GM19438 (cell line): ENCODE results near the gene RAD51B.
A peak's percentile ranks its signal among the peaks of the same experiment; 100 is the strongest.

ENCODE experiments used
- ATAC-seq: cut with Tn5 transposase; IDR thresholded peaks from one replicate; pipeline ENCODE4 v1.9.1; 2021; ENCODE audit warnings: low read depth; ENCODE audit not compliant: unreplicated experiment

RAD51B gene

DNA sequence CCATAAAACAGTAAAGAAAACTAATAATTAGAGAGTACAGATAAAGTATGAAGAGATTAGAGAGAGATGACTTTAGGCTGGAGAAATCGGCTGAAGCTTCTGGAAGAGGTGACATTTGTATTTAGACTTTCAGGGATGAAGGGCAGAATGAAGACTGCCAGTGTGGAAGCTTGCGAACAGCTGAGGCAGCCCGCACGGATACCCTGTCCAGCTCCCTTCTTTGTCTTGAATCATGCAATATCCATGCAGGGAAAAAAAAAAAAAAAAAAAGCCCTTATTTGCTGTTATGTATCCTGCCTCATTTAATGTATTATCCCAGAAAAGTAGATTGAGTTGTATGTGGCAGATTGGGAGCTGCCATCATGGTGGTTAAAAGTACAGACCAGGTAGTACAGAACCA, 641.5 kb downstream of the RAD51B start:
- ATAC-seq: no peak

- ATAC-seq: no peak
Observed at GRCh38 chr14:68462683-68463082, 643.1 kb downstream of the RAD51B start.

DNA sequence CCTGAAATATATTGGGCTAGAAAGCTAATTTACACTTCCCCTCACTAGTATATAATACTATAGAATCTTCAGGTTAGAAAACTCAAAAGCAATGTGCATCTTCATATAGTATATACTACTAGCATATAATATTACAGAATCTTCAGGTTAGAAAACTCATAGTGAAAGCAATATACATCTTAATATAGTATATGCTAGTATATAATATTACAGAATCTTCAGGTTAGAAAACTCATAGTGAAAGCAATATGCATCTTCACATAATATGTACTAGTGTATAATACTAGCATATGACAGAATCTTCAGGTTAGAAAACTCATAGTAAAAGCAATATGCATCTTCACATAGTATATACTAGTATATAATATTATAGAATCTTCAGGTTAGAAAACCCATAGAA, 643.7 kb downstream of the RAD51B start:
- ATAC-seq: no peak

DNA sequence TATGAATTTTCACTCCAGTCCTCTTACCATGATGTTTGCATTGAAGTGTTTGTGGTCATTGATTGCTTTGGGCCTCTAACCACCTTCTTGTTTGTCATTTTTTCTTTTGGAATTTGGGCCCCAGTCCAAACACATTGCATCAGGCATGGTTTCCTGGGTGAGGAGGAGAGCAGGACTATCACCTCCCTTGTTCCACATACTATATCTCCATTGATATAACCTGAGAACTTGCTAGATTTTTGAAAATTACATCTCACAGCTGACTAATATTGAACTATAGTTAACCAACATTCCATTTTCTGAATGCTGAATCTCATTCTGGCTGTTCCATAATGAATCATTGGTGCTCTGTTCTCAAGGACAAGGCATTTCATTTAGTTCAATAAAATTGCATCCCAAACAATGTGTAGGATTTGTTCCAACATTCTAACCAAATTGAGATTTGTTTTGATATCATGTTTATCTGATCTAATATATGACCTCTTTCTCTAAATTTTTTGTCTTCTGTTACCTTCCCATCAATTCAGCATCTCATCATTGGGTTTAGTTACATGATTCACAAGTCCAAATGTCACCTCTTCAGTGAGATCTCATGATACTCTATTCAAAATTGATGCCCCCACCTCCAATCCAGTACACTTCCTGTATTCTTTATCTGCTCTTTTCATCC, 644.3 kb downstream of the RAD51B start:
- ATAC-seq: no peak

- ATAC-seq: no peak
Observed at GRCh38 chr14:68464711-68465110, 645.1 kb downstream of the RAD51B start.

DNA sequence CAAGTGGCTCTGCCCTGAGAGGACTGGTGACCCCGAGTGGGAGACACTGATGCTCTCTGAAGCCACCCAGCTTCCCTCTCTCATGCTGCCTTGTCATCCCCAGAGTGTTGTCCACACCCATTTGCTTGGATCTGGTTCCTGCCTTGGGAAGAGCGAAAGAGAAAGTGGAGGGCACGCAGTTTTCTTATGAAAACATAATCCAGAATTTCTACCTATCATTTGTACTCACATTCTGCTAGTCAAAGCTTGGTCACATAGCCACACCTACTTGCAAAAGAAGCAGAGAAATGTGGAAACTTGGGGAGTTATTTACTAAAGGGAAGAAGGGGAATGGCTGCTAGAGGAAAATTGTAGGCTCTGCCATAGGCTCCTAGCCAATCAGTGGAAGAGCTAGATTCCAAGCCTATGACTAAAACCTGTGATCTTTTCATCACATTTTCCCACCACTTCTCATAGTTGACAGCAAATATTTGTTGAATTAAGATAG, 647.0 kb downstream of the RAD51B start:
- no peak for ATAC-seq

- ATAC-seq: no peak
Observed at GRCh38 chr14:68467425-68467824, 647.8 kb downstream of the RAD51B start.

- ATAC-seq: no peak
Observed at GRCh38 chr14:68468437-68469207, 649.0 kb downstream of the RAD51B start.

- no peak for ATAC-seq
Observed at GRCh38 chr14:68469208-68469713, 649.7 kb downstream of the RAD51B start.

DNA sequence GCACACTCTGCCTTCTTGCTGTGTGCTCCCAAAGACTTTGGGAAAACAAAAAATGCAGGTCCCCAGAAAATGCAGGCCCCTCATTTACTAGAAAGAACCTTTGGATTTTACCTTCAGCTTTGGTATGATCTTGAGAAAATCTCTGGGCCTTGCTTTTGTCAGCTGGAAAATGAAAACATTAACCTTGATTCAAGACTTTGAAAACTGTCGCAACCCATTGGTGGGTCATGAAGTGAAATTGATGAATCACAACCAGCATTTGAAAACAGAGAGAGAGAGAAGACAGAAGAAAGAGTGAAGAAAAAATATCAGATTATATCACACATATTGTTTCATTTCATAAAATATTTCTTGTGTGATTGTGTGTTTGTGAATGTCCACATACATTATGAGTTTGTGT, 650.8 kb downstream of the RAD51B start:
- no peak for ATAC-seq

DNA sequence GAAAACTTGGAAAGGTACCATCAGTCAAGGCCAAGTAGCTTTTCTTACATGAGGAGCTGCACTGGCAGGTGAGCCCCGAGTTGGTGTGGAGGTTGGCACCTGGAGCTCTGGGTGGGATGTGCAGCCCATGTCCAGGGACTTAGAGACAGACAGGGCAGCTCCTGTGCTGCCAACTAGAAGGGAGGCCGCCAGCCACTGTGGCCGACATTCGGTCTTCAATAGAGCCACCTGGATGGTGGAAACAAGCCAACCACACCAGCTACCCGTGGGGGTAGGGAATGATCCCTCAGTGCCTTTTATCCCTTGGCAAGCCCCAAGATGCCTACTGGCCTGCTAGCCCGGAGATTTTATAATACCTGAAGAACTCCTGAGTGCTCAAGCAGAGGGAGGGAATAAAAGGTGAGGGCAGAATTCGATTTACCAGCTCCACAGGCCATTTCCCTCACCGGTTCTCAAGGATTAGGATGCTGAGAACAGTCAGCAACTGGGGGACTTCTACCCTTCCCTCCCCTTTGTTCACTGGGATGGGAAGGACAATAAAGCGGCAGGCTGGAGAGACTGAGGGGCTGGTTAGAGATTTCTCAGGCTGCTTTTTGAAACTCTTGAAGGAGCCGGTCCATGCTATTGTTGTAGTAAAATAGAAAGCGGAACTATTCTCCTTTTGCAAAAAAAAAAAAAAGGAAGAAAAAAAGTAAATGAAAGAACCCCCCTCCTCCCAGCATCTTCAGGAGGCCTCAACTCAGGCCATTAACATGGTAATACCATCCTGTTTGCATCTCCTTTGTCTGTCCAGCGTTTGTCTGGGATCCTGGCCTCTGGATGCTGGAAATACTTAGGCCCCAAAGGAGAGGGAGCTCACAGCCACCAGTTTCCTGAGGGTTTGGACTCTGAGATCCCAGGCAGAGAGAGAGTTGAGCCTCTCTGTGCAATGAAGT, 651.7 kb downstream of the RAD51B start:
- no peak for ATAC-seq

- no peak for ATAC-seq
Observed at GRCh38 chr14:68471964-68472508, 652.5 kb downstream of the RAD51B start.

DNA sequence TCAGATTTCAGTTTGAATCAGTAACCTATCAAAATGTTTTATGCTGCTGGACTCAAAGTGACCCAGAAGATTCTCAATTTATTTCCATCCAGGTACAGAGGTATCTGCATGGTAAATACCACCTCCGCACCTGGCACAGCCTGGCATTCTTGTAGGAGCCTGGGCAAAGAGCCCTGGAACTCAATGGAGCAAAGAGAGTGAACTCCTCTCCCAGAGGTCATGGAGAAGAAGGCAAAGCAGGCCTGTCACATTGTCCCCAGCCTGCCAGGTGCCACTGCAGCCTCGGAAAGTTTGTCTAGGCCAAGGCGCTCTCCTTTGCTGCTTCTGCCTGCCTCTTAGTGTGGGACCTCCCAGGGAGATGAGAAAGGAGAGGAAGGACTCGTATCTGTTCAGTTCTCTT, 653.5 kb downstream of the RAD51B start:
- no peak for ATAC-seq

DNA sequence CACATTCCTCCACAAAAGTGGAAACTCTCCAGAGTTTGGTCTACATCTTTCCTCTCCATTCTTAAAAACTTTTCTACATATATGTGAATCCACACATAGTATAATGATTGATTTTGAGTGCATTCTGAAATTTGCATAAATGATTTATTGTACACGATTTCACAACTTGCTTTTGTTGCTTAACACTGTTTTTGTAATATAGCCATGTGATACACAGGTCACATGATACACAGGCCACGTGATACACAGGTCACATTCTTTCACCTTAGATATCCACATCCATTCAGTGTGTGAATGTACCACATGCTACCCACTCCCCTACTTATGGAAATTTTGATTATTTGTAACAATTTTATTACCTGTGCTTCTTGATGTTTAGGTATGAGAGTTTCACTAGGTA, 654.2 kb downstream of the RAD51B start:
- no peak for ATAC-seq

GRCh38 chr14:68474741-68475140, 655.2 kb downstream of the RAD51B start:
- no peak for ATAC-seq

DNA sequence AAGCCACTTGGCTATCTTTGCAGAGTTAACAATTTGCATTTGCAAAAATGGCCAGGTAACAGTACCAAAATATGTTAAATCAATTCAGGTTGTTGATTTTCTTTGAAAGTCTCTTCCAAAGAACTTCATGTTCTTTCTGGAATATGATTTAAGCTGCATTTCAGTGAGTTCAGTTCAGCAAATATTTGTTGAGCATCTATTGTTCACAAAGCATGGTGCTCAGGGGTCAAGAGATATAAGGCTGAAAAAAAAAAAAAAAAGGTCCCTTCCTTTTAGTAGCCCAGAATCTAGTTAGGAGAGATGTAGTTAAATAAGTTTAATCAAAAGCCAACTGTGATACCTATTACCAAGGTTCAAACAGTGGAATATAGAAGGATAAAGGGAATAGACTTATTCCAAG, 656.2 kb downstream of the RAD51B start:
- ATAC-seq: no peak

- ATAC-seq: peak; percentile 78
Observed at GRCh38 chr14:68476212-68477109, 656.9 kb downstream of the RAD51B start.

GRCh38 chr14:68477110-68477455, 657.5 kb downstream of the RAD51B start:
- ATAC-seq: no peak

DNA sequence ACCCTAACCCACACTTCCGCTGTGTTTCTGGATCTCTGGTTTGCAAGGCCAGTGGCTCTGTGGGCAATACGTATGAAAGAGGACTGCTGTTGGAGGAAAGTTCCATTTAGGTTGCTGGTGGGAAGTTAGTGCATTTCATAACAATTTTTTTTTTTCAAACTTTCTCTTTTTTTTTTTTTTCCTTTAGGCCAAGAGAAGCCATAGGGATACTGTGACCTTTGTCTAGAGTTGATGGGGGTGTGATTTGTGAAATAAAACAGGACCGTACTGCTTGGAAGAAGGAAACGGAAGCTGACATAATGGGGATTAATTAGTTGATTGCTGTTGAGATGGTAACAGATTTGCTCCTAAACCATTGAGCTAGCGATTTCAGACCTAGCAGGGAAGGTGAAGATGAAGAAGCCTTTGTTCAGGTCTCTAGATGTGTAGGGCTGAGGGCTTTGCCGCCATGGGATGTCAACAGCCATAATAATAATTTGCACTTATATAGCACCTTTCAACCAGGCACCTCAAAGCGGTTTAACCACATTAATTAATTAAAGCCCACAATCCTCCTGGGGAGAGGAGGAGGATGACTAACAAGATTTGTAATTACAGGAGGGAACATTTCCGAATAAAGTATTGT, 658.0 kb downstream of the RAD51B start:
- ATAC-seq: no peak
